Measurements from ENCODE around the gene LARP4B. TPM values are rescaled to one million over a fixed set of nuclear protein-coding genes. Genes with fewer than 3 reads are reported as not detected.

LARP4B gene
- total RNA-seq, 2 experiments from 2014 or later: 101 to 104 TPM

GRCh38 chr10:775245-776075 is 156.0 kb downstream of the LARP4B start:
- H3K27ac Mint-ChIP-seq: no peak overlapping the region
- TF ChIP-seq CTCF (IDR thresholded peaks at IDR 0.05): no peak
- no peaks in the 10 kb centered on the region for H3K27me3 Mint-ChIP-seq
- H3K9me3 Mint-ChIP-seq: no peaks in the 10 kb centered on the region
- no peaks in the 10 kb centered on the region for H3K36me3 Mint-ChIP-seq (ENCODE audit: low read depth)
- H3K4me3 Mint-ChIP-seq: no peak overlapping the region
- no peak for DNase-seq
- no peaks in the 10 kb centered on the region for H3K4me1 Mint-ChIP-seq (ENCODE audit: low read depth)
- ChIA-PET POLR2A (no interaction called here), CTCF (no interaction called here)
- intact Hi-C loops (cut with micrococcal nuclease): no loop called here
- ATAC-seq: no peak

GRCh38 chr10:774661-775244 is 156.8 kb downstream of the LARP4B start:
- no peak for ATAC-seq
- Mint-ChIP-seq H3K36me3 (ENCODE audit: low read depth) (no peaks in the 10 kb centered on the region), H3K27me3 (no peaks in the 10 kb centered on the region), H3K4me3 (no peak overlapping the region), H3K9me3 (no peaks in the 10 kb centered on the region), H3K4me1 (ENCODE audit: low read depth) (no peaks in the 10 kb centered on the region), H3K27ac (no peak overlapping the region)
- CTCF ChIA-PET: no interaction called here
- no peak for TF ChIP-seq CTCF (IDR thresholded peaks at IDR 0.05)
- POLR2A ChIA-PET: no interaction called here
- intact Hi-C loops (cut with micrococcal nuclease): no loop called here
- no peak for DNase-seq

- H3K27ac Mint-ChIP-seq: no peak overlapping the region
- ATAC-seq (no peak), DNase-seq (no peak)
- POLR2A ChIA-PET: no interaction called here
- H3K4me1 Mint-ChIP-seq (ENCODE audit: low read depth): no peaks in the 10 kb centered on the region
- CTCF ChIA-PET: no interaction called here
- H3K36me3 Mint-ChIP-seq (ENCODE audit: low read depth): no peaks in the 10 kb centered on the region
- TF ChIP-seq CTCF (IDR thresholded peaks at IDR 0.05): no peak
- no peaks in the 10 kb centered on the region for H3K27me3 Mint-ChIP-seq
- no peak overlapping the region for H3K4me3 Mint-ChIP-seq
- no peaks in the 10 kb centered on the region for H3K9me3 Mint-ChIP-seq
- intact Hi-C loops (cut with micrococcal nuclease): no loop called here
Observed at GRCh38 chr10:774223-774622, 157.3 kb downstream of the LARP4B start.

GRCh38 chr10:773562-774161 is 157.8 kb downstream of the LARP4B start:
- H3K4me3 Mint-ChIP-seq: no peak overlapping the region
- no peak overlapping the region for H3K27ac Mint-ChIP-seq
- intact Hi-C loops (cut with micrococcal nuclease): no loop called here
- no peaks in the 10 kb centered on the region for H3K4me1 Mint-ChIP-seq (ENCODE audit: low read depth)
- TF ChIP-seq CTCF (IDR thresholded peaks at IDR 0.05): no peak
- CTCF ChIA-PET: no interaction called here
- H3K27me3 Mint-ChIP-seq: no peaks in the 10 kb centered on the region
- no peak for DNase-seq
- ATAC-seq: no peak
- POLR2A ChIA-PET: no interaction called here
- no peaks in the 10 kb centered on the region for H3K9me3 Mint-ChIP-seq
- H3K36me3 Mint-ChIP-seq (ENCODE audit: low read depth): no peaks in the 10 kb centered on the region

GRCh38 chr10:772227-772637 is 159.3 kb downstream of the LARP4B start:
- no peak for DNase-seq
- Mint-ChIP-seq H3K27ac (no peak overlapping the region), H3K36me3 (ENCODE audit: low read depth) (no peaks in the 10 kb centered on the region), H3K4me1 (ENCODE audit: low read depth) (no peaks in the 10 kb centered on the region), H3K27me3 (no peaks in the 10 kb centered on the region), H3K9me3 (no peaks in the 10 kb centered on the region), H3K4me3 (no peak overlapping the region)
- TF ChIP-seq CTCF (IDR thresholded peaks at IDR 0.05): no peak
- ChIA-PET POLR2A (no interaction called here), CTCF (no interaction called here)
- intact Hi-C loops (cut with micrococcal nuclease): no loop called here
- ATAC-seq: no peak

All from activated CD8-positive, alpha-beta T cell treated with anti-CD3 and anti-CD28 coated beads for 36 hours (primary cell).